GM12865 (cell line): ENCODE results near the gene CA7.

Experiments
- DNase-seq: peaks from one replicate; pipeline ENCODE4 v3.0.0; 2010; ENCODE audit warnings: low read depth
- H3K4me3 ChIP-seq: 2 replicates; pipeline ENCODE4 v1.5.1; 2011; ENCODE audit warnings: mild to moderate bottlenecking, low read depth, low read length, control low read depth
- CTCF ChIP-seq: IDR thresholded peaks from 2 replicates; pipeline ENCODE4 v1.5.1; 2011; ENCODE audit warnings: low read length, control low read depth, low read depth, inconsistent platforms; ENCODE audit not compliant: insufficient read depth; ENCODE audit errors: missing control alignments

CA7 gene

GRCh38 chr16:66872559-66872942, 28.3 kb downstream of the CA7 start:
- peak overlapping the region; percentile 56 for H3K4me3 ChIP-seq
- DNase-seq, result no peak
- TF ChIP-seq CTCF, result no peak

GRCh38 chr16:66872943-66873684, 28.9 kb downstream of the CA7 start:
- peak overlapping the region; percentile 56 for H3K4me3 ChIP-seq
- peak; percentile 96 for DNase-seq
- peak; percentile 96 for TF ChIP-seq CTCF

GRCh38 chr16:66873685-66874055, 29.5 kb downstream of the CA7 start:
- H3K4me3 ChIP-seq, result no peak overlapping the region
- no peak for TF ChIP-seq CTCF
- no peak for DNase-seq

GRCh38 chr16:66874079-66874775, 30.0 kb downstream of the CA7 start:
- TF ChIP-seq CTCF, result no peak
- DNase-seq, result peak; percentile 31
- H3K4me3 ChIP-seq, result no peak overlapping the region

GRCh38 chr16:66878067-66878466, 33.9 kb downstream of the CA7 start:
- no peak for TF ChIP-seq CTCF
- DNase-seq, result peak; percentile 72
- no peak overlapping the region for H3K4me3 ChIP-seq

- no peak for TF ChIP-seq CTCF
These were observed 36.2 kb downstream of the CA7 start, which contains the start of gene PDP2 for GRCh38 chr16:66880288-66881013. Gene PDP2 (plus strand): TSS chr16:66880515. CDS start chr16:66884285, 3,770 bp downstream.

More at GRCh38 chr16:66880288-66881013, 36.2 kb downstream of the CA7 start, which contains the start of gene PDP2:
- peak within 1 kb of the TSS; percentile 72 for H3K4me3 ChIP-seq
- peak; percentile 98 for DNase-seq
